H9 (cell line): Measurements from ENCODE around the gene BASP1. TPM values are rescaled to one million over a fixed set of nuclear protein-coding genes. Genes with fewer than 3 reads are reported as not detected.

Experiments used
- DNase-seq: peaks from one replicate; pipeline ENCODE4 v3.0.0-alpha.2; 2017
- H2AFZ ChIP-seq: one replicate; pipeline ENCODE4 v1.6.1; 2013; ENCODE audit warnings: mild to moderate bottlenecking, low read length, control low read depth, moderate library complexity
- H2AK5ac ChIP-seq: 2 replicates; pipeline ENCODE4 v1.6.1; 2013; ENCODE audit warnings: low read length, control low read depth, mixed read lengths; ENCODE audit not compliant: insufficient read length
- H2BK120ac ChIP-seq: one replicate; pipeline ENCODE4 v1.6.1; 2013; ENCODE audit warnings: low read depth, mild to moderate bottlenecking, low read length, control low read depth, inconsistent platforms; ENCODE audit not compliant: poor library complexity, severe bottlenecking
- H2BK12ac ChIP-seq: 2 replicates; pipeline ENCODE4 v1.6.1; 2013; ENCODE audit warnings: low read length, control low read depth, mixed read lengths, low read depth; ENCODE audit not compliant: insufficient read length
- H2BK15ac ChIP-seq: 2 replicates; pipeline ENCODE4 v1.6.1; 2013; ENCODE audit warnings: low read depth, low read length, control low read depth
- H2BK20ac ChIP-seq: one replicate; pipeline ENCODE4 v1.6.1; 2013; ENCODE audit warnings: low read depth, mild to moderate bottlenecking, low read length, control low read depth, inconsistent platforms; ENCODE audit not compliant: poor library complexity, severe bottlenecking
- H2BK5ac ChIP-seq: 2 replicates; pipeline ENCODE4 v1.6.1; 2013; ENCODE audit warnings: low read length, control low read depth, mixed read lengths; ENCODE audit not compliant: insufficient read length
- H3K14ac ChIP-seq: 2 replicates; pipeline ENCODE4 v1.6.1; 2013; ENCODE audit warnings: low read length, control low read depth; ENCODE audit not compliant: insufficient read depth
- H3K18ac ChIP-seq: 2 replicates; pipeline ENCODE4 v1.6.1; 2013; ENCODE audit warnings: low read depth, mild to moderate bottlenecking, mixed read lengths, low read length, control low read depth; ENCODE audit not compliant: insufficient read length
- H3K23ac ChIP-seq: 2 replicates; pipeline ENCODE4 v1.6.1; 2013; ENCODE audit warnings: low read length, control low read depth, mixed read lengths, low read depth; ENCODE audit not compliant: insufficient read length
- H3K23me2 ChIP-seq: 2 replicates; pipeline ENCODE4 v1.6.1; 2013; ENCODE audit warnings: low read depth, mild to moderate bottlenecking, mixed read lengths, low read length, control low read depth; ENCODE audit not compliant: insufficient read length, poor library complexity, severe bottlenecking
- H3K27ac ChIP-seq: 2 replicates; pipeline ENCODE4 v1.5.1; 2013; ENCODE audit warnings: low read length, control low read depth, mixed read lengths, low read depth; ENCODE audit not compliant: insufficient read length
- H3K27me3 ChIP-seq: 2 replicates; pipeline ENCODE4 v1.6.1; 2013; ENCODE audit warnings: low read length, control low read depth, inconsistent platforms; ENCODE audit not compliant: insufficient read depth
- H3K4ac ChIP-seq: 2 replicates; pipeline ENCODE4 v1.6.1; 2013; ENCODE audit warnings: low read depth, mild to moderate bottlenecking, control low read depth, inconsistent platforms, low read length, moderate library complexity
- H3K4me1 ChIP-seq: 2 replicates; pipeline ENCODE4 v1.6.1; 2013; ENCODE audit warnings: low read length, control low read depth, inconsistent platforms; ENCODE audit not compliant: insufficient read depth
- H3K4me2 ChIP-seq: 2 replicates; pipeline ENCODE4 v1.6.1; 2013; ENCODE audit warnings: low read length, control low read depth, mixed read lengths; ENCODE audit not compliant: insufficient read length, insufficient read depth
- H3K56ac ChIP-seq: 2 replicates; pipeline ENCODE4 v1.6.1; 2013; ENCODE audit warnings: low read depth, mild to moderate bottlenecking, mixed read lengths, low read length, control low read depth; ENCODE audit not compliant: insufficient read length
- H3K79me1 ChIP-seq: 2 replicates; pipeline ENCODE4 v1.6.1; 2013; ENCODE audit warnings: low read depth, mild to moderate bottlenecking, moderate library complexity, low read length, control low read depth, inconsistent platforms; ENCODE audit not compliant: insufficient read depth, poor library complexity, severe bottlenecking
- H3K79me2 ChIP-seq: 2 replicates; pipeline ENCODE4 v1.6.1; 2013; ENCODE audit warnings: low read length, control low read depth, inconsistent platforms; ENCODE audit not compliant: insufficient read depth
- H3K9ac ChIP-seq: 2 replicates; pipeline ENCODE4 v1.6.1; 2013; ENCODE audit warnings: low read length, control low read depth, mixed read lengths; ENCODE audit not compliant: insufficient read length; ENCODE audit errors: extremely low read depth
- H3K9me3 ChIP-seq: one replicate; pipeline ENCODE4 v1.6.1; 2013; ENCODE audit warnings: low read depth, low read length, inconsistent platforms; ENCODE audit not compliant: control insufficient read depth
- H3T11ph ChIP-seq: one replicate; pipeline ENCODE4 v1.6.1; 2013; ENCODE audit warnings: mild to moderate bottlenecking, low read length, control low read depth, inconsistent platforms
- H4K20me1 ChIP-seq: one replicate; pipeline ENCODE4 v1.6.1; 2013; ENCODE audit not compliant: control insufficient read depth, insufficient read length, insufficient read depth
- H4K5ac ChIP-seq: 2 replicates; pipeline ENCODE4 v1.6.1; 2013; ENCODE audit warnings: low read depth, mild to moderate bottlenecking, mixed read lengths, low read length, control low read depth; ENCODE audit not compliant: insufficient read length
- H4K8ac ChIP-seq: replicated peaks from 2 replicates; pipeline ENCODE4 v1.6.1; 2013; ENCODE audit warnings: low read length, control low read depth, mixed read lengths, low read depth; ENCODE audit not compliant: insufficient read length
- H4K91ac ChIP-seq: 2 replicates; pipeline ENCODE4 v1.6.1; 2013; ENCODE audit warnings: low read depth, mild to moderate bottlenecking, moderate library complexity, mixed read lengths, low read length, control low read depth; ENCODE audit not compliant: insufficient read length
- H3K27ac Mint-ChIP-seq, 3 experiments: 2 replicates in 2 of 3; 3 replicates in 1 of 3; pipeline ENCODE4 v1.8.0; 2020 to 2021; ENCODE audit warnings: mixed read lengths in 3 of 3, mild to moderate bottlenecking in 1 of 3, moderate library complexity in 1 of 3
- H3K27me3 Mint-ChIP-seq: 2 replicates; pipeline ENCODE4 v1.8.0; 2021; ENCODE audit warnings: low read depth, mild to moderate bottlenecking, moderate library complexity, mixed read lengths
- H3K36me3 Mint-ChIP-seq, 3 experiments: 2 replicates in 2 of 3; 3 replicates in 1 of 3; pipeline ENCODE4 v1.8.0; 2020 to 2021; ENCODE audit warnings: low read depth in 3 of 3, mixed read lengths in 3 of 3; ENCODE audit not compliant: insufficient read depth in 1 of 3
- H3K4me1 Mint-ChIP-seq, 2 experiments: 2 replicates each; pipeline ENCODE4 v1.8.0; 2020; ENCODE audit warnings: mixed read lengths in 2 of 2
- H3K4me3 Mint-ChIP-seq, 2 experiments: 2 replicates in 1 of 2; 3 replicates in 1 of 2; pipeline ENCODE4 v1.8.0; 2020 to 2021; ENCODE audit warnings: mild to moderate bottlenecking in 2 of 2, mixed read lengths in 2 of 2, moderate library complexity in 1 of 2
- H3K9me3 Mint-ChIP-seq, 2 experiments: 2 replicates in 1 of 2; 3 replicates in 1 of 2; pipeline ENCODE4 v1.8.0; 2020; ENCODE audit warnings: mild to moderate bottlenecking in 2 of 2, mixed read lengths in 2 of 2, moderate library complexity in 1 of 2
- CTCF ChIP-seq: fragments of 200-600 bp; sonication (generic); conservative IDR thresholded peaks from 3 replicates; pipeline ENCODE4 v1.8.0; 2021; ENCODE audit warnings: antibody characterized with exemption, mild to moderate bottlenecking
- WGBS: extraction: QIAGEN DNeasy Blood & Tissue Kit; methylation state at CpG from one replicate; pipeline ENCODE4 v1.1.7; 2013; ENCODE audit warnings: missing lambda C conversion rate, low lambda C conversion rate, mixed read lengths; ENCODE audit not compliant: insufficient read length; ENCODE audit errors: extremely low coverage; 5-methylcytosine and 5-hydroxymethylcytosine counted together
- total RNA-seq: library from RNA; stranded (reverse); gene quantifications from 2 replicates; pipeline ENCODE4 v1.2.1, GENCODE V29; 2021

BASP1 gene
- total RNA-seq, 1 experiment from 2014 or later = 180 TPM

DNA sequence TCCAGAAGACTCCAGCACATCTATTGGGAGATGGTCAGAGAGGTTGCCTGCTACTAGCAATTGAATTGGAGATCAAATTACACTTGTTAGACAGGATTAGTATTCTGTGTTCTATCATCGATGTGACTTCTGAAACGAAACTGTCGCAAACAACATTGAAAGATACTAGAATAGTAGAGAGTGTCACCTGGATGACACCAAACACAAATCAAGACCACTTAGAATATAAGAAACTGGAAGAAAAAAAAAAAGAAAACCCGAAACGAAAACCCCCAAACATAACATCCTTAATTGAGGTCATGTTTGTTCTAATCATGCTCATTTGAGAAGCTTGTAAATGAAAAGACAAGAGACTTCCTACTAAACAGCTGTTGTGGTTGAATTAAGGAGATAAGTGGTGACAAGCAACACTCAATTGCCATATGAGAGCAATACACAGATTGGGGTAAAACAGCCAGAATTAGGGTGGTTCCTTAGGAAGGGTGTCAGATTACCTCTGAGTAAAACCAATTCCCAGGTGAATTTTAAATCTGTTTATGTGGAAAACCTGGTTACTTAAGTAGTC is 97.6 kb downstream of the BASP1 start:
- H4K8ac ChIP-seq = no peak overlapping the region
- no peak overlapping the region for H3K23ac ChIP-seq
- H3K23me2 ChIP-seq = no peaks in the 10 kb centered on the region
- Mint-ChIP-seq H3K27ac (no peak overlapping the region), H3K9me3 (no peaks in the 10 kb centered on the region; a peak in 2 of 5 replicates), H3K4me3 (no peak overlapping the region), H3K4me1 (peaks cover 30 to 33% of the 10 kb centered on the region in 2 experiments), H3K36me3 (no peaks in the 10 kb centered on the region), H3K27me3 (peaks cover 1% of the 10 kb centered on the region; the same call in 1 of the 2 replicates)
- no peak overlapping the region for H4K5ac ChIP-seq
- H3T11ph ChIP-seq = no peak overlapping the region
- no peak overlapping the region for H3K14ac ChIP-seq
- H4K91ac ChIP-seq = no peak overlapping the region
- no peak overlapping the region for H2AK5ac ChIP-seq
- H3K4me2 ChIP-seq = no peak overlapping the region
- no peak for DNase-seq
- H2AFZ ChIP-seq = no peak overlapping the region
- no peak overlapping the region for H2BK120ac ChIP-seq
- no peak overlapping the region for H3K27ac ChIP-seq
- H3K27me3 ChIP-seq = no peaks in the 10 kb centered on the region
- H2BK15ac ChIP-seq = no peak overlapping the region
- no peaks in the 10 kb centered on the region for H3K79me2 ChIP-seq
- no peak overlapping the region for H2BK20ac ChIP-seq
- TF ChIP-seq CTCF = no peak
- no peak overlapping the region for H3K56ac ChIP-seq
- H3K18ac ChIP-seq = no peak overlapping the region
- no peaks in the 10 kb centered on the region for H3K79me1 ChIP-seq
- H3K9ac ChIP-seq = no peak overlapping the region
- H2BK12ac ChIP-seq = no peak overlapping the region
- H2BK5ac ChIP-seq = no peak overlapping the region
- no peak overlapping the region for H3K4ac ChIP-seq
- H4K20me1 ChIP-seq = no peaks in the 10 kb centered on the region
- no peaks in the 10 kb centered on the region; the same call in 1 of the 2 replicates for H3K4me1 ChIP-seq
- no peaks in the 10 kb centered on the region for H3K9me3 ChIP-seq
- no CpG with 5 or more reads among the region's 5 CpGs for WGBS
